Measurements from ENCODE around the gene MYL10. TPM values are rescaled to one million over a fixed set of nuclear protein-coding genes. Genes with fewer than 3 reads are reported as not detected.

Gene MYL10
- total and polyA plus RNA-seq, 2 of the 13 experiments (the other 11 are each of a cell fraction or from before 2014, with no cell fraction given) = not detected

DNA sequence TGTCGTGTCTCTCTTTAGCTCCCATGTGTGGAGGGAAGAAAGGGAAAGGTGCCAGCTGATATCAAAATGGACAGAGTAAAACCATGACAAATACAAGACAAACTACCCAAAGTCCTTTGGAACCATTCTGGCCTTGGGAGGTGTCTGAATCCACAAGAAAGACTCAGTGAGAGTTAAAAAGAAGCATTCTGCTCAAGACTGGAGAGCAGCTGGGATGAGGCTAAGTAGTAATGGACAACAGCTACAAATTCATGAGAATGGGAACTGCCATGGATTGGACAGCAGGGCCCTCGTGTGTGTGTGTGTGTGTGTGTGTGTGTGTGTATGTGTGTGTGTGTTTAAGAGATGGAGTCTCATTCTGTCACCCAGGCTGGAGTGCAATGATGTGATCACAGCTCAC lies 39.6 kb upstream of the MYL10 start (continued):
- TF ChIP-seq ZNF33A (CRISPR knock-in tag; IDR thresholded peaks at IDR 0.05; ENCODE audit: borderline replicate concordance) = no peak
- no peak for TF ChIP-seq ZNF879 (CRISPR knock-in tag; IDR thresholded peaks at IDR 0.05)

DNA sequence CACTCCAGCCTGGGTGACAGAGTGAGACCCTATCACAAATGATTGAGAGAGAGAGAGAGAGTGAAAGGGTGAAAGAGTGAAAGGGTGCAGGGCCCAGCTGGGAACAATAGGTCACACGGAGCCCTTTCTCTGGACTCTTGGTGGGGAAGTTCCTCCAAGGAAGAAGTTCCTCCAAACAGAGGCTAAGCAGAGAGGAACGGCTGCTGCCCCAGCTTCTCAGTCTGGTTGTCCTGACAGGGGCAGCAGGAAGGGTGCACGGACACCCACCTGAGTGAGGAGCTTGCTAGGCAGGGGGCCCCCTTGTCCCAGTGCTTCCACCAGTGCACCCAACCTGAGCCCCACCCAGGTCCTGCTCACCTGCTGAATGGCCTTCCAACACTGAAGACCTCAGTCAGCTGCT lies 38.8 kb upstream of the MYL10 start:
- no peak for TF ChIP-seq HNF4G (IDR thresholded peaks at IDR 0.05; ENCODE audit: borderline replicate concordance, low read depth, low read length)
- TF ChIP-seq HNF4G (CRISPR knock-in tag; IDR thresholded peaks at IDR 0.05; ENCODE audit: borderline replicate concordance, low read depth) = no peak
- TF ChIP-seq, protein P1, sequence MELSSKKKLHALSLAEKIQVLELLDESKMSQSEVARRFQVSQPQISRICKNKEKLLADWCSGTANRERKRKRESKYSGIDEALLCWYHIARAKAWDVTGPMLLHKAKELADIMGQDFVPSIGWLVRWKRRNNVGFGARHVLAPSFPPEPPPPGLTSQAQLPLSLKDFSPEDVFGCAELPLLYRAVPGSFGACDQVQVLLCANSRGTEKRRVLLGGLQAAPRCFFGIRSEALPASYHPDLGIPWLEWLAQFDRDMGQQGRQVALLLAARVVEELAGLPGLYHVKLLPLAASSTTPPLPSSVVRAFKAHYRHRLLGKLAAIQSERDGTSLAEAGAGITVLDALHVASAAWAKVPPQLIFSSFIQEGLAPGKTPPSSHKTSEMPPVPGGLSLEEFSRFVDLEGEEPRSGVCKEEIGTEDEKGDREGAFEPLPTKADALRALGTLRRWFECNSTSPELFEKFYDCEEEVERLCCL (CRISPR knock-in tag; IDR thresholded peaks at IDR 0.05; ENCODE audit: borderline replicate concordance) = no peak
- TF ChIP-seq NFE2 (CRISPR knock-in tag; IDR thresholded peaks at IDR 0.05) = no peak
- TF ChIP-seq CEBPB (IDR thresholded peaks at IDR 0.05; ENCODE audit: borderline replicate concordance, low read depth, low read length) = no peak
- no peak for TF ChIP-seq ZZZ3 (CRISPR knock-in tag; IDR thresholded peaks at IDR 0.05; ENCODE audit: borderline replicate concordance)
- TF ChIP-seq NFE2L2 (IDR thresholded peaks at IDR 0.05; ENCODE audit: low read length) = no peak
- TF ChIP-seq REXO4 (CRISPR knock-in tag; IDR thresholded peaks at IDR 0.05; ENCODE audit: borderline replicate concordance) = no peak
- no peaks in the 10 kb centered on the region for H4K20me1 ChIP-seq (ENCODE audit: insufficient read depth, low read length)
- no peak overlapping the region for H3K4me3 ChIP-seq (replicated peaks in 1 of 3; ENCODE audit: insufficient read depth in 1 of 3, low read depth in 2 of 3, low read length in 3 of 3)
- no peaks in the 10 kb centered on the region for H3K36me3 ChIP-seq (replicated peaks in 1 of 2; ENCODE audit: control insufficient read depth in 1 of 2, insufficient read depth in 2 of 2, low read length in 2 of 2)
- no peak overlapping the region for H3K9ac ChIP-seq (ENCODE audit: insufficient read depth, low read depth, low read length)
- no TSS peak for BruUV-seq (replicated peaks)
- H3K79me2 ChIP-seq (ENCODE audit: insufficient read depth, low read length) = no peaks in the 10 kb centered on the region
- H3K27ac ChIP-seq (ENCODE audit: extremely low read length, insufficient read depth, low read length) = no peak overlapping the region
- H3K9me3 ChIP-seq (ENCODE audit: low read length) = no peaks in the 10 kb centered on the region
- no peak for FAIRE-seq
- H3K4me1 ChIP-seq (ENCODE audit: insufficient read depth, low read length) = no peaks in the 10 kb centered on the region
- no peak overlapping the region for H3K4me2 ChIP-seq (ENCODE audit: low read depth, low read length)
- CTCF ChIA-PET (ENCODE audit: low intra/inter-chr PET ratio, low total read pairs) = no interaction called here
- H3K27me3 ChIP-seq (ENCODE audit: control insufficient read depth in 1 of 2, insufficient read depth in 2 of 2, low read length in 2 of 2) = peaks cover 0 to 2% of the 10 kb centered on the region in 2 experiments; a peak in 2 of 5 replicates
- POLR2A ChIA-PET = no interaction called here
- no peak for ATAC-seq
- intact Hi-C loops (cut with micrococcal nuclease; ENCODE audit: unreplicated experiment) (no loop called here), in situ Hi-C loops (cut with HindIII; ENCODE audit: extremely low pct_ligation_motif_present, low pct_unique_long_range_greater_than_20kb) (no loop called here)
- no peak overlapping the region for H2AFZ ChIP-seq (ENCODE audit: low read length)
- 67% methylated on average over 1 of the region's 3 CpGs for WGBS (ENCODE audit: low lambda C conversion rate)
- DNase-seq (ENCODE audit: low spot score) = no peak

All from HepG2 (cell line).